SK-N-SH (cell line): Measurements from ENCODE around the gene PARN. TPM values are rescaled to one million over a fixed set of nuclear protein-coding genes. Genes with fewer than 3 reads are reported as not detected.

Source experiments
- CTCF ChIA-PET: fragments of 300-600, 350-600 bp; formaldehyde crosslinking; extraction: SDS; loops from one replicate; lab custom pipeline; 2021; lab: Yijun Ruan, JAX
- POLR2A ChIA-PET: fragments of 350-600 bp; sonication (Branson Sonifier 250); formaldehyde crosslinking; extraction: SDS; loops from one replicate; lab custom pipeline; 2020; ENCODE audit warnings: antibody characterized with exemption, inconsistent platforms; lab: Yijun Ruan, JAX
- DNase-seq: peaks from one replicate; pipeline ENCODE4 v3.0.0; 2012
- H2AFZ ChIP-seq: fragments of 200-600 bp; sonication (generic); 2 replicates; pipeline ENCODE4 v1.8.1; 2016; ENCODE audit warnings: antibody characterized with exemption, mild to moderate bottlenecking, low read depth
- H3F3A ChIP-seq: fragments of 200-600 bp; sonication (generic); replicated peaks from 2 replicates; pipeline ENCODE3; 2016; ENCODE audit warnings: antibody characterized with exemption, mild to moderate bottlenecking; ENCODE audit not compliant: insufficient read depth
- H3K27ac ChIP-seq, 2 experiments: fragments of 200-500 bp in 1 of 2; fragments of 200-600 bp in 1 of 2; sonication (Bioruptor generic) in 1 of 2; sonication (generic), shearing (Covaris generic) in 1 of 2; 2 replicates each; pipeline versions ENCODE4 v1.5.1 to v1.6.1; 2014 to 2016; ENCODE audit warnings: low read depth in 2 of 2, inconsistent platforms in 1 of 2, low read length in 1 of 2, mild to moderate bottlenecking in 1 of 2, mixed read lengths in 1 of 2
- H3K27me3 ChIP-seq: fragments of 200-600 bp; sonication (generic), shearing (Covaris generic); 2 replicates; pipeline ENCODE4 v1.6.1; 2016; ENCODE audit warnings: mixed run types; ENCODE audit not compliant: insufficient read depth
- H3K36me3 ChIP-seq, 2 experiments: fragments of 200-500 bp in 1 of 2; fragments of 200-600 bp in 1 of 2; sonication (Bioruptor generic) in 1 of 2; sonication (generic) in 1 of 2; replicated peaks in 1 of 2; 2 replicates each; pipeline versions ENCODE3 to v1.5.1; 2014 to 2016; ENCODE audit warnings: low read length in 1 of 2, mild to moderate bottlenecking in 1 of 2; ENCODE audit not compliant: insufficient read depth in 2 of 2, control insufficient read depth in 1 of 2
- H3K4me1 ChIP-seq, 2 experiments: fragments of 200-500 bp in 1 of 2; fragments of 200-600 bp in 1 of 2; sonication (Bioruptor generic) in 1 of 2; sonication (generic), shearing (Covaris generic) in 1 of 2; 2 replicates each; pipeline versions ENCODE4 v1.5.1 to v1.6.1; 2014 to 2016; ENCODE audit warnings: low read depth in 1 of 2, low read length in 1 of 2, mixed run types in 1 of 2; ENCODE audit not compliant: insufficient read depth in 2 of 2, control insufficient read depth in 1 of 2
- H3K4me2 ChIP-seq: fragments of 200-600 bp; sonication (generic), shearing (Covaris generic); 2 replicates; pipeline ENCODE4 v1.6.1; 2017; ENCODE audit warnings: mixed run types
- H3K4me3 ChIP-seq, 2 experiments: fragments of 200-500 bp in 1 of 2; fragments of 200-600 bp in 1 of 2; sonication (Bioruptor generic) in 1 of 2; sonication (generic), shearing (Covaris generic) in 1 of 2; 2 replicates each; pipeline versions ENCODE4 v1.5.1 to v1.8.1; 2014 to 2016; ENCODE audit warnings: low read depth in 2 of 2, inconsistent platforms in 1 of 2, low read length in 1 of 2, mild to moderate bottlenecking in 1 of 2, mixed read lengths in 1 of 2, moderate library complexity in 1 of 2
- H3K79me2 ChIP-seq: fragments of 200-600 bp; sonication (generic); 2 replicates; pipeline ENCODE4 v1.8.1; 2017; ENCODE audit warnings: mild to moderate bottlenecking; ENCODE audit not compliant: insufficient read depth
- H3K9ac ChIP-seq: fragments of 200-600 bp; sonication (generic); 2 replicates; pipeline ENCODE4 v1.6.1; 2017; ENCODE audit warnings: mixed run types
- H3K9me2 ChIP-seq: fragments of 200-600 bp; sonication (generic); 2 replicates; pipeline ENCODE4 v1.6.1; 2017; ENCODE audit warnings: mixed run types
- H3K9me3 ChIP-seq: fragments of 200-600 bp; sonication (generic); 2 replicates; pipeline ENCODE4 v1.6.1; 2017; ENCODE audit warnings: mixed run types, mild to moderate bottlenecking, moderate library complexity
- H4K20me1 ChIP-seq: fragments of 200-600 bp; sonication (generic); 2 replicates; pipeline ENCODE4 v1.6.1; 2017; ENCODE audit warnings: mild to moderate bottlenecking, mixed run types; ENCODE audit not compliant: insufficient read depth
- CTCF ChIP-seq: fragments of 200-600 bp; sonication (generic); IDR thresholded peaks from 2 replicates; pipeline ENCODE4 v1.6.1; 2017; ENCODE audit warnings: antibody characterized with exemption, mild to moderate bottlenecking, moderate library complexity
- ELF1 ChIP-seq: IDR thresholded peaks from 2 replicates; pipeline ENCODE4 v1.4.0; 2012
- EZH2phosphoT487 ChIP-seq: fragments of 200-600 bp; sonication (generic); IDR thresholded peaks from 2 replicates; pipeline ENCODE4 v1.6.1; 2017; ENCODE audit warnings: low read depth, mixed run types, mild to moderate bottlenecking, antibody characterized with exemption, moderate library complexity, borderline replicate concordance
- FOXJ3 ChIP-seq: sonication (generic); formaldehyde crosslinking; IDR thresholded peaks from 2 replicates; pipeline ENCODE4 v1.5.1; 2020; ENCODE audit warnings: mild to moderate bottlenecking, missing genetic modification reagents
- FOXM1 ChIP-seq: IDR thresholded peaks from 2 replicates; pipeline ENCODE4 v1.4.0; 2012; ENCODE audit warnings: low read depth, mild to moderate bottlenecking
- GABPA ChIP-seq: IDR thresholded peaks from 2 replicates; pipeline ENCODE4 v1.4.0; 2012; ENCODE audit warnings: low read depth, mild to moderate bottlenecking
- GATA2 ChIP-seq: sonication (generic); formaldehyde crosslinking; IDR thresholded peaks from 2 replicates; pipeline ENCODE4 v1.5.0; 2020; ENCODE audit warnings: mild to moderate bottlenecking, missing genetic modification reagents
- IRF3 ChIP-seq: fragments of 150-350 bp; IDR thresholded peaks from 2 replicates; pipeline ENCODE4 v1.6.1; 2016; ENCODE audit warnings: mild to moderate bottlenecking, low read depth, low read length
- JUND ChIP-seq: IDR thresholded peaks from 2 replicates; pipeline ENCODE4 v1.4.0; 2012
- MXI1 ChIP-seq: IDR thresholded peaks from 2 replicates; pipeline ENCODE4 v1.6.1; 2012; ENCODE audit warnings: mild to moderate bottlenecking, low read depth, low read length, improper control_type of control experiment
- NRF1 ChIP-seq: IDR thresholded peaks from 2 replicates; pipeline ENCODE4 v1.6.1; 2012; ENCODE audit warnings: low read depth, mild to moderate bottlenecking, low read length
- POLR2AphosphoS5 ChIP-seq: IDR thresholded peaks from 2 replicates; pipeline ENCODE4 v1.6.1; 2012; ENCODE audit warnings: low read depth, low read length
- RCOR1 ChIP-seq: fragments of 150-350 bp; IDR thresholded peaks from 2 replicates; pipeline ENCODE4 v1.6.1; 2017; ENCODE audit warnings: antibody characterized with exemption, low read length
- RFX5 ChIP-seq: IDR thresholded peaks from 2 replicates; pipeline ENCODE4 v1.6.1; 2012; ENCODE audit warnings: mild to moderate bottlenecking, improper control_type of control experiment, low read length
- RXRA ChIP-seq: IDR thresholded peaks from 2 replicates; pipeline ENCODE4 v1.4.0; 2012; ENCODE audit warnings: low read depth, mild to moderate bottlenecking, borderline replicate concordance
- SMC3 ChIP-seq: IDR thresholded peaks from 2 replicates; pipeline ENCODE4 v1.6.1; 2012; ENCODE audit warnings: low read depth, low read length, improper control_type of control experiment
- YY1 ChIP-seq: IDR thresholded peaks from 2 replicates; pipeline ENCODE4 v1.4.0; 2012; ENCODE audit warnings: low read depth, mild to moderate bottlenecking
- WGBS: methylation state at CpG from one replicate; pipeline ENCODE4 v1.1.6; 2017; ENCODE audit warnings: low lambda C conversion rate; 5-methylcytosine and 5-hydroxymethylcytosine counted together
- polyA plus RNA-seq, 3 experiments: library from polyadenylated mRNA; depleted of rRNA; stranded (reverse); fragments of >200 nt; gene quantifications; 2 replicates each; pipeline ENCODE4 v1.2.3, GENCODE V29; 2012

Gene PARN
- polyA plus RNA-seq, 1 of the 3 experiments (the other 2 are of a cell fraction), result 20.5 TPM

GRCh38 chr16:14496047-14496770, 133.9 kb downstream of the PARN start:
- DNase-seq, result no peak
- no peak overlapping the region for H3K9ac ChIP-seq
- no peaks in the 10 kb centered on the region for H3K9me2 ChIP-seq
- H4K20me1 ChIP-seq, result no peaks in the 10 kb centered on the region
- POLR2A ChIA-PET, result no interaction called here
- no peaks in the 10 kb centered on the region for H3K27me3 ChIP-seq
- H3K9me3 ChIP-seq, result no peaks in the 10 kb centered on the region
- no peak overlapping the region for H3K4me2 ChIP-seq
- no peak overlapping the region for H3K4me3 ChIP-seq
- H3F3A ChIP-seq, result peaks cover 6% of the 10 kb centered on the region
- H3K79me2 ChIP-seq, result no peaks in the 10 kb centered on the region
- H3K36me3 ChIP-seq, result no peaks in the 10 kb centered on the region
- 98% methylated on average over 7 of the region's 7 CpGs for WGBS
- H3K27ac ChIP-seq, result no peak overlapping the region
- H3K4me1 ChIP-seq, result peaks cover 2 to 7% of the 10 kb centered on the region in 2 experiments; a peak in 3 of 4 replicates
- TF ChIP-seq ELF1 (no peak), IRF3 (no peak), MXI1 (no peak), CTCF (no peak), RFX5 (no peak), SMC3 (no peak), EZH2phosphoT487 (no peak)
- no peak overlapping the region for H2AFZ ChIP-seq
- CTCF ChIA-PET, result interaction anchor here (1.3 kb wide), 1 partner anchor 10 kb away, joined by 4 read pairs; no protein-coding TSS in a partner anchor

- no peak overlapping the region for H3K4me3 ChIP-seq
- H4K20me1 ChIP-seq, result no peaks in the 10 kb centered on the region
- H3K27ac ChIP-seq, result no peak overlapping the region
- no peaks in the 10 kb centered on the region for H3K27me3 ChIP-seq
- POLR2A ChIA-PET, result no interaction called here
- CTCF ChIA-PET, result interaction anchor here (1.2 to 1.3 kb wide), 2 partner anchors 9 to 33 kb away, joined by 3 to 4 read pairs; no protein-coding TSS in a partner anchor
- H3F3A ChIP-seq, result peaks cover under 1% of the 10 kb centered on the region
- H3K36me3 ChIP-seq, result no peaks in the 10 kb centered on the region
- no peaks in the 10 kb centered on the region for H3K79me2 ChIP-seq
- WGBS, result 95% methylated on average over 18 of the region's 18 CpGs
- H3K9me3 ChIP-seq, result no peaks in the 10 kb centered on the region
- no peaks in the 10 kb centered on the region for H3K9me2 ChIP-seq
- no peak overlapping the region for H3K9ac ChIP-seq
- no peak overlapping the region for H3K4me2 ChIP-seq
- no peak for DNase-seq
- H2AFZ ChIP-seq, result no peak overlapping the region
- peaks cover 0 to 1% of the 10 kb centered on the region in 2 experiments; a peak in 2 of 4 replicates for H3K4me1 ChIP-seq
- no peak for TF ChIP-seq JUND
- TF ChIP-seq GABPA, result no peak
- TF ChIP-seq POLR2AphosphoS5, result no peak
- no peak for TF ChIP-seq RCOR1
- TF ChIP-seq RXRA, result no peak
- TF ChIP-seq RFX5, result no peak
- TF ChIP-seq FOXM1, result no peak
- no peak for TF ChIP-seq FOXJ3 (CRISPR knock-in tag)
- TF ChIP-seq SMC3, result no peak
- no peak for TF ChIP-seq YY1
- TF ChIP-seq CTCF, result no peak
- no peak for TF ChIP-seq GATA2 (CRISPR knock-in tag)
- TF ChIP-seq EZH2phosphoT487, result no peak
- TF ChIP-seq NRF1, result no peak
These were observed 134.6 kb downstream of the PARN start for GRCh38 chr16:14495213-14496046.
